OCI-LY1 (cell line): ENCODE measurements around the gene LRRC37B.
"Not testable (repeated sequence)": the region's sequence is repeated elsewhere in the genome, so short reads cannot be mapped to it uniquely, and the experiment has no call there.

Source experiments
- EZH2 ChIP-seq: fragments of 200-600 bp; sonication (generic), shearing (Covaris generic); IDR thresholded peaks from 2 replicates; pipeline ENCODE4 v1.8.0; 2017; ENCODE audit warnings: borderline replicate concordance, mixed run types, mild to moderate bottlenecking, antibody characterized with exemption, low read length, moderate library complexity, mixed read lengths
- TF ChIP-seq, protein P1 (sequence below): fragments of 200-600 bp; sonication (generic), shearing (Covaris generic); IDR thresholded peaks from 2 replicates; pipeline ENCODE4 v1.5.1; 2017; ENCODE audit warnings: mild to moderate bottlenecking, antibody characterized with exemption, low read length, moderate library complexity, mixed read lengths

DNA sequence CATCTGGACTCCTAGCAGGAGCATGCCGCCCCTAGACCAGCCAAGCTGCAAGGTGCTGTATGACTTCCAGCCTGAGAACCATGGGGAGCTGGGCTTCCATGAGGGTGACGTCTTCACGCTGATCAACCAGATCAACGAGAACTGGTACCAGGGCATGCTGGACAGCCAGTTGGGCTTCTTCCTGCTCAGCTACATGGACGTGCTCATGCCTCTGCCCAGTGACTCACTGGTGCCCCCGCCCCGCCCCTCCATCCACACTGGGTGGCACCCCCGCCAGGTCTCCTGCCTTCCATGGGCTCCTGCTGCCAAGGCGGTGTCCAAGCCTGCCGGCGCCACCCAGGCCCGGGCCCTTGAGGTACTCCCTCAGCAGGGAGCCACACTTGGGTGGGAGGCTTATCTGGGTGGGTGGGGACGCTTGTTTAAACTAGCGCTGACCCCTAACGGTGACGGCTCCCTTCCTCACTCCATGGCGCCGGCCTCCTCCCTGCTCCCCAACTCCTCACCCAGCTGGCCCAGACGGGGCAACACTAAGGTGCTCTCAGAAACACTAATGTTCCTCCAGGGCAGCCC is 34.2 kb downstream of the LRRC37B start:
- TF ChIP-seq, protein P1, sequence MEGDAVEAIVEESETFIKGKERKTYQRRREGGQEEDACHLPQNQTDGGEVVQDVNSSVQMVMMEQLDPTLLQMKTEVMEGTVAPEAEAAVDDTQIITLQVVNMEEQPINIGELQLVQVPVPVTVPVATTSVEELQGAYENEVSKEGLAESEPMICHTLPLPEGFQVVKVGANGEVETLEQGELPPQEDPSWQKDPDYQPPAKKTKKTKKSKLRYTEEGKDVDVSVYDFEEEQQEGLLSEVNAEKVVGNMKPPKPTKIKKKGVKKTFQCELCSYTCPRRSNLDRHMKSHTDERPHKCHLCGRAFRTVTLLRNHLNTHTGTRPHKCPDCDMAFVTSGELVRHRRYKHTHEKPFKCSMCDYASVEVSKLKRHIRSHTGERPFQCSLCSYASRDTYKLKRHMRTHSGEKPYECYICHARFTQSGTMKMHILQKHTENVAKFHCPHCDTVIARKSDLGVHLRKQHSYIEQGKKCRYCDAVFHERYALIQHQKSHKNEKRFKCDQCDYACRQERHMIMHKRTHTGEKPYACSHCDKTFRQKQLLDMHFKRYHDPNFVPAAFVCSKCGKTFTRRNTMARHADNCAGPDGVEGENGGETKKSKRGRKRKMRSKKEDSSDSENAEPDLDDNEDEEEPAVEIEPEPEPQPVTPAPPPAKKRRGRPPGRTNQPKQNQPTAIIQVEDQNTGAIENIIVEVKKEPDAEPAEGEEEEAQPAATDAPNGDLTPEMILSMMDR: not testable (repeated sequence)
- TF ChIP-seq EZH2: not testable (repeated sequence)
